NB4 (cell line): ENCODE measurements around the gene GPR176.

Experiments
- DNase-seq: peaks from one replicate; pipeline ENCODE4 v3.0.0; 2010; ENCODE audit warnings: low read depth
- H3K4me3 ChIP-seq: one replicate; pipeline ENCODE4 v1.5.1; 2011; ENCODE audit warnings: mild to moderate bottlenecking, low read depth, low read length, moderate library complexity
- CTCF ChIP-seq: IDR thresholded peaks from one replicate; pipeline ENCODE4 v1.5.1; 2012; ENCODE audit warnings: low read depth, low read length
- MYC ChIP-seq: IDR thresholded peaks from 2 replicates; pipeline ENCODE4 v1.6.1; 2011; ENCODE audit warnings: low read depth, low read length
- POLR2A ChIP-seq: IDR thresholded peaks from 2 replicates; pipeline ENCODE4 v1.6.1; 2011; ENCODE audit warnings: mild to moderate bottlenecking; ENCODE audit not compliant: insufficient read length; ENCODE audit errors: extremely low read depth
- TF ChIP-seq, protein P1 (sequence below): IDR thresholded peaks from 2 replicates; pipeline ENCODE4 v1.6.1; 2011; ENCODE audit warnings: low read depth, low read length

Gene GPR176

DNA sequence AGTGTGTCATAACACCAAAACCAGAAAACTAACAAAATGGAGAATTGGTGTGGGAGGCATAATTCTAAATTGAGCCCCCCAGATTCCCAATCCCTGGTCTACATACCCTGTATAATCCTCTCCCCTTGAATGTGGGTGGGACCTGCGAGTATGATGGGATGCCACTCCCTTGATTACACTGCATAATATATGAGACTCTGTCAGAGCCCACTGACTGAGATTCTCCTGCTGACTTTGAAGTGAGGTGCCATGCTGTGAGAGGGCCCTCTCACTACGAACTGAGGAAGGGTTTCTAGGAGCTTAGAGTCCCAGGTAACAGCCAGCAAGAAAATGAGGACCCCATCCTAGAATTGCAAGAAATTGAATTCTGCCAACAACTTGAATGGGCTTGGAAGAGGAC, 49.5 kb downstream of the GPR176 start:
- no peak for DNase-seq
- H3K4me3 ChIP-seq, result no peak overlapping the region

DNA sequence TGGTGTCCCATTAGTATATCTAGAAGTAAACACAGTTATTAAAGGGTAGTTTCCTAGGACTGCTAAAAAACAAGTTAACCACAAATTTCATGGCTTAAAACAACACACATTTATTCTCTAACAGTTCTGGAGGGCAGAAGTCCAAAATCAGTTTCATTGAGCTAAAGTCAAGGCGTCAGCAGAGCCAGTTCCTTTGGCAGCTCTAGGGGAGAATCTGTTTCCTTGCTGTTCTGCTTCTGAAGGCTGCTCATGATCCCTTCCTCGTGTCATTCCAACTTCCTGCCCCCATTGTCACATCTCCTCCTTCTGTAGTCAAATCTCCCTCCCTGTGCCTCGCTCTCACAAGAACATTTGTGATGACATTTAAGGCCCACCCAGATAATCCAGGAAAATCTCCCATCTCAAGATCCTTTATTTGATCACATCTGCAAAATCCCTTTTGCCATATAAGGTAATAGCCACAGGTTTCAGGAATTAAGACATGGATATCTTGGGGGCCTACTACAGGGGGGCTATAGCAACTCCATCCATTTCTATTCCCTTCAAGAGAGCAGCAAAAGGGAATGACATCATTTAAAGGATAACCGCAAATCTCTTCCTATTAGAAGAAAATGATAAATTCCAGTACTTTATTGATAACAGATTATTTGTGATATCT, 50.1 kb downstream of the GPR176 start:
- TF ChIP-seq, protein P1, sequence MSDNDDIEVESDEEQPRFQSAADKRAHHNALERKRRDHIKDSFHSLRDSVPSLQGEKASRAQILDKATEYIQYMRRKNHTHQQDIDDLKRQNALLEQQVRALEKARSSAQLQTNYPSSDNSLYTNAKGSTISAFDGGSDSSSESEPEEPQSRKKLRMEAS, result no peak
- TF ChIP-seq CTCF, result no peak
- TF ChIP-seq MYC, result no peak
- no peak for TF ChIP-seq POLR2A
- DNase-seq, result no peak
- no peak overlapping the region for H3K4me3 ChIP-seq

More for the DNA sequence above, 49.5 kb downstream of the GPR176 start:
- TF ChIP-seq POLR2A (no peak), CTCF (no peak), MYC (no peak)
- TF ChIP-seq, protein P1, result no peak

DNA sequence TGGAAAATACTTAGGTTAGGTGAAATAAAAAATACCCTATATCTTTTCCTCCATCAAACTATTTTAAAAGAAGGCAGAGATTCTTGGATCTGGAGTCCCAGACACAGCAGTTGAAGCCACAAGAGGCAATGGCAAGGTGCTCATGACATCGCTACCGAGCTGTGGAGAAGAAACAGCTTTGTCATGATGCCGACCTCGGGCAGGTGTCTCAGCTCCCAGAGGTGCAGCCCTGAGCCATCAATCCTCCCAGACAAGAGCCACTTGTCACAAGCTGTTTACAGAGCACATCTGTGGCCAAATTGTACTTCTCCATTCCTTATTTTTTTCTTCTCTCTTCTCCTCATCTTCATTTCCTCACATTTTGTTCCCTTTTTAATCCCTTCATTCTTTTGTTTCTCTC, 50.8 kb downstream of the GPR176 start:
- no peak for DNase-seq
- TF ChIP-seq CTCF (no peak), MYC (no peak), POLR2A (no peak)
- TF ChIP-seq, protein P1, result no peak
- H3K4me3 ChIP-seq, result no peak overlapping the region

DNA sequence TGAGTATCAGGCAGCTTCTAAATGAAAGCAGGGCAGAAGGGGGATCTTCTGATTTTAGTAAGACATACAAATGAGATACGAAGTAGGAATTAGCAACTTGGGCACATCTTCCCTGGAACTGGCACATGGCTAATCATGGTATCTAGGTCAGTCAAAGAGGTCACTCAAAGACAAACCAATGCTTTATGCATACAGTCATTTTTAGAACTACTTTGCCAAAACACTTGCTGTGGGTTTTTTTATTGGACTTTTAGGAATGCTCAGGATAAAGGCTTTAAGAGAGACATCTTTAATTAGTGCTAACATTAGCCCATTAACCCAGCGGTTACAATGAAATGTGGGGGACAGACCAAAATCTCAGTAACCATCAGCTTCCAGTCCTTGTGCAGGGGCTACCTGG, 51.7 kb downstream of the GPR176 start:
- no peak for DNase-seq
- H3K4me3 ChIP-seq, result no peak overlapping the region
- TF ChIP-seq, protein P1, result no peak
- TF ChIP-seq CTCF (no peak), POLR2A (no peak), MYC (no peak)

DNA sequence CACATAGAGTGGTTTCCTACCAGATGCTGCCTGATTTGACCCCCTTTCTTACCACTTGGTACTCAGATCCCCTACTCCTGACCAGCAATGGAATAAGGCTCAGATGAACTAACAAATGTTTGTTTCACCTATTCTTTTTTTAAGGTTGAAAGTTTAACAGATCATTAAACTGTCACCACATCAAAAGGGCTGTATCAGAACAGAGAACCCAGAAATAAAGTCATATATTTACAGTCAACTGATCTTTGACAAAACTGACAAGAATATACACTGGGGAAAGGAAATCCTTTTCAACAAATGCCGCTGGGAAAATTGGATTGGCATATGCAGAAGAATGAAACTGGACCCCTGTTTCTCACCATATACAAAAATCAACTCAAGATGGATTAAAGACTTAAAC, 56.0 kb downstream of the GPR176 start:
- DNase-seq, result no peak
- H3K4me3 ChIP-seq, result no peak overlapping the region
- TF ChIP-seq CTCF, result no peak
- TF ChIP-seq POLR2A, result no peak
- no peak for TF ChIP-seq MYC
- TF ChIP-seq, protein P1, result no peak

DNA sequence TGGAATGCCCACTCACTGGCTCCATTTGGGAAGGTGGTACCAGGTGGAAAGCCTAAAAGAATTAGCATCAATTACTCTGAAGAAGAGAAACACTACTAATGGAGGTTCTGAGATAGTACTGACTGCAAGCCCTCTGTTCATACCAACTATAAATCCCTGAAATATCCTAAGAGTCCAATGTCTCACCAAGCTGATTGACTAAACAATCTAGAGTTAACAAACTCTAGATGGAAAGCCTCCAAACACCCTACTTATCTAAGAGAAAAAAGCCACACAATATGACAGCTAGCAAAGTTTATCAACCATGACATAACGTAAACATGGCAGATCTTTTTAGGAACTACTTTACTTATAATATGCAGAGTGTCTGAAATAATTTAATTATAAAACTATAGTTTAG, 59.2 kb downstream of the GPR176 start:
- DNase-seq, result no peak
- no peak overlapping the region for H3K4me3 ChIP-seq
- TF ChIP-seq POLR2A (no peak), CTCF (no peak)
